K562 (cell line): ENCODE results near the gene MYPN. TPM values are rescaled to one million over a fixed set of nuclear protein-coding genes. Genes with fewer than 3 reads are reported as not detected.
A peak's percentile ranks its signal among the peaks of the same experiment; 100 is the strongest.

ENCODE experiments used
- ATF7 ChIP-seq: fragments of 450-650 bp; IDR thresholded peaks from 2 replicates; pipeline ENCODE4 v1.7.1; 2014; ENCODE audit warnings: mild to moderate bottlenecking, moderate library complexity
- BACH1 ChIP-seq: fragments of 200-800 bp; sonication (Bioruptor generic); IDR thresholded peaks from 2 replicates; pipeline ENCODE4 v1.6.1; 2016; ENCODE audit warnings: missing genetic modification characterization, missing compliant biosample characterization
- CCNT2 ChIP-seq: IDR thresholded peaks from 2 replicates; pipeline ENCODE4 v1.6.1; 2011; ENCODE audit warnings: borderline replicate concordance, low read depth, mild to moderate bottlenecking, moderate library complexity, mixed read lengths, low read length; ENCODE audit not compliant: insufficient read length; ENCODE audit errors: extremely low read depth
- CUX1 ChIP-seq: fragments of 200-800 bp; sonication (Bioruptor generic); IDR thresholded peaks from 2 replicates; pipeline ENCODE4 v1.6.1; 2016; ENCODE audit warnings: missing genetic modification characterization, missing compliant biosample characterization
- SMARCA5 ChIP-seq: fragments of 450-650 bp; IDR thresholded peaks from 2 replicates; pipeline ENCODE4 v1.6.1; 2016
- TFAP4 ChIP-seq: sonication (generic); formaldehyde crosslinking; IDR thresholded peaks from 2 replicates; pipeline ENCODE4 v1.8.0; 2022; ENCODE audit warnings: missing genetic modification reagents, mild to moderate bottlenecking, moderate library complexity, borderline replicate concordance
- THRAP3 ChIP-seq: fragments of 450-650 bp; IDR thresholded peaks from 2 replicates; pipeline ENCODE4 v1.6.1; 2016; ENCODE audit warnings: mild to moderate bottlenecking, inconsistent platforms, borderline replicate concordance
- TSC22D4 ChIP-seq: fragments of 450-650 bp; IDR thresholded peaks from 2 replicates; pipeline ENCODE4 v1.6.1; 2016; ENCODE audit warnings: missing genetic modification characterization, missing biosample characterization, control low read depth
- XRCC5 ChIP-seq: fragments of 200-400 bp; formaldehyde crosslinking; IDR thresholded peaks from 2 replicates; pipeline ENCODE4 v1.6.1; 2017; ENCODE audit warnings: low read depth, mild to moderate bottlenecking, low read length
- ZC3H8 ChIP-seq: fragments of 450-650 bp; IDR thresholded peaks from 2 replicates; pipeline ENCODE4 v1.6.1; 2017
- ZNF121 ChIP-seq: sonication (generic); formaldehyde crosslinking; conservative IDR thresholded peaks from 2 replicates; pipeline ENCODE4 v1.8.0; 2022; ENCODE audit warnings: missing genetic modification reagents
- ZNF449 ChIP-seq: fragments of 250-450 bp; sonication (Bioruptor Pico); IDR thresholded peaks from 2 replicates; pipeline ENCODE4 v1.8.0; 2022; ENCODE audit warnings: moderate library complexity, mild to moderate bottlenecking, inconsistent platforms
- ZNF507 ChIP-seq: conservative IDR thresholded peaks from 2 replicates; pipeline ENCODE4 v1.6.1; 2017; ENCODE audit warnings: missing genetic modification characterization, missing compliant biosample characterization
- ZNF778 ChIP-seq: fragments of 450-650 bp; formaldehyde crosslinking; IDR thresholded peaks from 2 replicates; pipeline ENCODE4 v1.4.0; 2020; ENCODE audit warnings: mild to moderate bottlenecking, moderate library complexity
- polyA plus RNA-seq, 8 experiments: library from polyadenylated mRNA; depleted of rRNA in 4 of 8; stranded (reverse) in 5 of 8; unstranded in 3 of 8; fragments of >200 nt; fragmentation: Nextera tagmentation in 2 of 8; fragmentation: Illumina TruSeq in 1 of 8; extraction: Ambion mirVana in 2 of 8; extraction: Trizol in 1 of 8; gene quantifications; 2 replicates each; pipeline versions ENCODE4 v1.2.1 to v1.2.3, GENCODE V29; 2011 to 2014; ENCODE audit warnings: inconsistent platforms in 1 of 8, missing spikeins in 1 of 8
- total RNA-seq, 7 experiments: library from RNA; depleted of rRNA in 6 of 7; stranded (reverse); fragments of >200 nt in 6 of 7; fragmentation: Illumina TruSeq in 2 of 7; extraction: Trizol in 2 of 7; gene quantifications; 2 replicates each; pipeline versions ENCODE4 v1.2.1 to v1.2.3, GENCODE V29; 2011 to 2021; ENCODE audit warnings: low replicate concordance in 1 of 7
- TF ChIP-seq, protein P1 (sequence below), 2 experiments: fragments of 450-650 bp; conservative IDR thresholded peaks; 2 replicates each; pipeline ENCODE4 v1.6.1; 2017; ENCODE audit warnings: mild to moderate bottlenecking in 2 of 2, moderate library complexity in 2 of 2

The MYPN gene
- total and polyA plus RNA-seq, 9 of the 15 experiments (the other 6 are each of a cell fraction or from before 2014, with no cell fraction given), result not detected

DNA sequence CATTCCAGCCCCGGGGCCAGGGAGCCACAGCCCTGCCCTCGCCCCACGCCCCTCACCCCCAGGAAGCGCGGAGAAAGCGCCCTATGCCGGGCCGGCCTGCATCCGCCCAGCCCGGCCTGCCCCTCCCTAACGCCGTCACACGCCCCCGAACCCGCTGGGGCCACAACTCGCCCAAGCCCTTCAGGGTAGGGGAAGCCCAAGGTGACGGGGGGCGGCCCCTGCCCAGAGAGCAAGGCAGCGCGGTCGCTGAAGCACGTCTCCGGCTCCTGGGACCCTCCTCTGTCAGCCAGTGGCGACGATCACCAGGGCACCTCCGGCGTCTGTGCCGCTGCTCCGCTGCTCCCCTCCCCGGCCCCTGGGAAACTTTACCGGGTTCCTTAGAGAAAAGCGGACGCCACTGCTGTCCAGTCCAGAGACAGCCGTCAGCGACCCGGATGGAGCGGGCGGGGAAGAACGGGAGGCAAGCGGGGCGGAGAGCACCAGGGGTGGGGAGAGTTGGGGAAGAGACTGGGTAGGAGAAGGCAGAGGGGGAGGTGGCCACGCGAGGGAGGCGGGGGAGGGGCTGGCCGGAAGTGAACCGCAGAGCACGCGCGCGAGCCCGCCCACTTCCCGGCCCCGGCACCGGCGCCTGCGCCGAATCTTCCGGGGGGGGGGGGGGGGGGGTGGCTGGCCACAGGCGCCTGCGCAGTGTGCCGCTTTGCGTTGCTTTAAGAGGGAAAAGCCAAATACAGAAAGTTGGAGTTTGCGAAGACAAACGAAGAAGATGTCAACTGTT is 34.3 kb upstream of the MYPN start, which contains the start of gene HERC4 (continued):
- TF ChIP-seq ZNF121 (CRISPR knock-in tag), result no peak
- TF ChIP-seq, protein P1, sequence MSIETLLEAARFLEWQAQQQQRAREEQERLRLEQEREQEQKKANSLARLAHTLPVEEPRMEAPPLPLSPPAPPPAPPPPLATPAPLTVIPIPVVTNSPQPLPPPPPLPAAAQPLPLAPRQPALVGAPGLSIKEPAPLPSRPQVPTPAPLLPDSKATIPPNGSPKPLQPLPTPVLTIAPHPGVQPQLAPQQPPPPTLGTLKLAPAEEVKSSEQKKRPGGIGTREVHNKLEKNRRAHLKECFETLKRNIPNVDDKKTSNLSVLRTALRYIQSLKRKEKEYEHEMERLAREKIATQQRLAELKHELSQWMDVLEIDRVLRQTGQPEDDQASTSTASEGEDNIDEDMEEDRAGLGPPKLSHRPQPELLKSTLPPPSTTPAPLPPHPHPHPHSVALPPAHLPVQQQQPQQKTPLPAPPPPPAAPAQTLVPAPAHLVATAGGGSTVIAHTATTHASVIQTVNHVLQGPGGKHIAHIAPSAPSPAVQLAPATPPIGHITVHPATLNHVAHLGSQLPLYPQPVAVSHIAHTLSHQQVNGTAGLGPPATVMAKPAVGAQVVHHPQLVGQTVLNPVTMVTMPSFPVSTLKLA (conservative IDR thresholded peaks at IDR 0.05), result peak; percentile 79 to 93
- no peak for TF ChIP-seq ZNF507 (tag)
- peak; percentile 88 for TF ChIP-seq ATF7
- no peak for TF ChIP-seq ZC3H8
- no peak for TF ChIP-seq THRAP3
- TF ChIP-seq TSC22D4, result no peak
- peak; percentile 70; the same call in 1 of the 2 replicates for TF ChIP-seq TFAP4 (CRISPR knock-in tag)
- no peak for TF ChIP-seq BACH1
- no peak for TF ChIP-seq CUX1
- peak; percentile 64 for TF ChIP-seq CCNT2
- TF ChIP-seq ZNF778 (CRISPR knock-in tag), result no peak
- TF ChIP-seq ZNF449, result no peak
- TF ChIP-seq SMARCA5, result 0 out of 2 replicates have a peak, but pooled peaks have one; percentile 16
- TF ChIP-seq XRCC5, result peak; percentile 60; the same call in 1 of the 2 replicates
